Measurements from ENCODE around the gene FASTKD1.

The FASTKD1 gene

GRCh38 chr2:169495310-169495928, 78.2 kb downstream of the FASTKD1 start:
- TF ChIP-seq ZNF274 (IDR thresholded peaks at IDR 0.05; ENCODE audit: low read depth, low read length), result no peak
- H3K4me3 ChIP-seq (ENCODE audit: low read length), result no peak overlapping the region

- no peak for TF ChIP-seq ZNF274 (IDR thresholded peaks at IDR 0.05; ENCODE audit: low read depth, low read length)
- H3K4me3 ChIP-seq (ENCODE audit: low read length), result no peak overlapping the region
These were observed 80.3 kb downstream of the FASTKD1 start for GRCh38 chr2:169493360-169493759.

GRCh38 chr2:169491378-169491777, 82.3 kb downstream of the FASTKD1 start:
- H3K4me3 ChIP-seq (ENCODE audit: low read length), result no peak overlapping the region
- no peak for TF ChIP-seq ZNF274 (IDR thresholded peaks at IDR 0.05; ENCODE audit: low read depth, low read length)

GRCh38 chr2:169490834-169491233, 82.8 kb downstream of the FASTKD1 start:
- no peak for TF ChIP-seq ZNF274 (IDR thresholded peaks at IDR 0.05; ENCODE audit: low read depth, low read length)
- H3K4me3 ChIP-seq (ENCODE audit: low read length), result no peak overlapping the region

GRCh38 chr2:169486487-169486886, 87.2 kb downstream of the FASTKD1 start:
- H3K4me3 ChIP-seq (ENCODE audit: low read length), result no peak overlapping the region
- TF ChIP-seq ZNF274 (IDR thresholded peaks at IDR 0.05; ENCODE audit: low read depth, low read length), result no peak

GRCh38 chr2:169485650-169486138, 88.0 kb downstream of the FASTKD1 start:
- H3K4me3 ChIP-seq (ENCODE audit: low read length), result no peak overlapping the region
- TF ChIP-seq ZNF274 (IDR thresholded peaks at IDR 0.05; ENCODE audit: low read depth, low read length), result no peak

GRCh38 chr2:169480079-169480465, 93.6 kb downstream of the FASTKD1 start:
- H3K4me3 ChIP-seq (ENCODE audit: low read length), result peak overlapping the region; percentile 75
- no peak for TF ChIP-seq ZNF274 (IDR thresholded peaks at IDR 0.05; ENCODE audit: low read depth, low read length)

Measured in GM08714 (cell line).